HepG2 (cell line): Measurements from ENCODE around the gene KRTAP10-2. TPM values are rescaled to one million over a fixed set of nuclear protein-coding genes. Genes with fewer than 3 reads are reported as not detected.

Source experiments
- HES4 ChIP-seq: sonication (generic); formaldehyde crosslinking; IDR thresholded peaks from 2 replicates; pipeline ENCODE4 v1.9.0; 2021; ENCODE audit warnings: mild to moderate bottlenecking, missing genetic modification reagents, borderline replicate concordance
- MED1 ChIP-seq: sonication (generic); formaldehyde crosslinking; IDR thresholded peaks from 2 replicates; pipeline ENCODE4 v1.4.0; 2020; ENCODE audit warnings: missing genetic modification reagents
- NKX3-1 ChIP-seq: sonication (generic); formaldehyde crosslinking; IDR thresholded peaks from 2 replicates; pipeline ENCODE4 v1.5.0; 2020; ENCODE audit warnings: missing genetic modification reagents
- REPIN1 ChIP-seq: sonication (generic); formaldehyde crosslinking; IDR thresholded peaks from 2 replicates; pipeline ENCODE4 v1.8.0; 2022; ENCODE audit warnings: missing genetic modification reagents, low read depth, mild to moderate bottlenecking, borderline replicate concordance
- SP1 ChIP-seq, 2 experiments: fragments of 450-650 bp in 1 of 2; sonication (generic) in 1 of 2; formaldehyde crosslinking in 1 of 2; IDR thresholded peaks; 2 replicates each; pipeline versions ENCODE4 v1.4.0 to v1.6.1; 2016 to 2020; ENCODE audit warnings: missing genetic modification reagents in 1 of 2
- STAT5B ChIP-seq: sonication (generic); formaldehyde crosslinking; IDR thresholded peaks from 2 replicates; pipeline ENCODE4 v1.4.0; 2020; ENCODE audit warnings: missing genetic modification reagents
- ZKSCAN5 ChIP-seq: sonication (generic); formaldehyde crosslinking; IDR thresholded peaks from 2 replicates; pipeline ENCODE4 v1.5.1; 2020; ENCODE audit warnings: mild to moderate bottlenecking, missing genetic modification reagents
- ZMYM2 ChIP-seq: sonication (generic); formaldehyde crosslinking; IDR thresholded peaks from 2 replicates; pipeline ENCODE4 v1.8.0; 2022; ENCODE audit warnings: mild to moderate bottlenecking, missing genetic modification reagents
- ZNF317 ChIP-seq: sonication (generic); formaldehyde crosslinking; IDR thresholded peaks from 2 replicates; pipeline ENCODE4 v1.5.0; 2020; ENCODE audit warnings: mild to moderate bottlenecking, missing genetic modification reagents
- ZNF343 ChIP-seq: sonication (generic); formaldehyde crosslinking; IDR thresholded peaks from 2 replicates; pipeline ENCODE4 v1.4.0; 2020; ENCODE audit warnings: mild to moderate bottlenecking, missing genetic modification reagents
- ZNF350 ChIP-seq: sonication (generic); formaldehyde crosslinking; IDR thresholded peaks from 2 replicates; pipeline ENCODE4 v1.4.0; 2020; ENCODE audit warnings: mild to moderate bottlenecking, low read depth, missing genetic modification reagents, borderline replicate concordance
- ZNF407 ChIP-seq: sonication (generic); formaldehyde crosslinking; IDR thresholded peaks from one replicate; pipeline ENCODE4 v1.5.1; 2020; ENCODE audit warnings: mild to moderate bottlenecking, missing genetic modification reagents; ENCODE audit errors: not compliant biosample characterization
- polyA plus RNA-seq, 8 experiments: library from polyadenylated mRNA; depleted of rRNA in 3 of 8; stranded (reverse) in 7 of 8; unstranded in 1 of 8; fragments of >200 nt; fragmentation: Illumina TruSeq in 4 of 8; extraction: Trizol in 4 of 8; gene quantifications; 2 replicates each; pipeline versions ENCODE4 v1.2.1 to v1.2.3, GENCODE V29; 2011 to 2016; ENCODE audit warnings: low read depth in 4 of 8, missing spikeins in 1 of 8, mixed read lengths in 1 of 8; ENCODE audit not compliant: insufficient read depth in 1 of 8
- total RNA-seq, 5 experiments: library from RNA; depleted of rRNA; stranded (reverse); fragments of >200 nt; fragmentation: Illumina TruSeq; extraction: Trizol; gene quantifications; 2 replicates each; pipeline ENCODE4 v1.2.3, GENCODE V29; 2016; ENCODE audit warnings: low read depth in 1 of 5
- TF ChIP-seq, protein P1 (sequence below): sonication (generic); formaldehyde crosslinking; IDR thresholded peaks from 2 replicates; pipeline ENCODE4 v1.5.0; 2020; ENCODE audit warnings: missing genetic modification reagents
- TF ChIP-seq, protein P2 (sequence below): sonication (generic); formaldehyde crosslinking; IDR thresholded peaks from 2 replicates; pipeline ENCODE4 v1.4.0; 2020; ENCODE audit warnings: missing genetic modification reagents
- TF ChIP-seq, protein P3 (sequence below): sonication (generic); formaldehyde crosslinking; IDR thresholded peaks from 2 replicates; pipeline ENCODE4 v1.4.0; 2020; ENCODE audit warnings: missing genetic modification reagents, borderline replicate concordance

KRTAP10-2 gene
- total and polyA plus RNA-seq, 2 of the 13 experiments (the other 11 are each of a cell fraction or from before 2014, with no cell fraction given): not detected

DNA sequence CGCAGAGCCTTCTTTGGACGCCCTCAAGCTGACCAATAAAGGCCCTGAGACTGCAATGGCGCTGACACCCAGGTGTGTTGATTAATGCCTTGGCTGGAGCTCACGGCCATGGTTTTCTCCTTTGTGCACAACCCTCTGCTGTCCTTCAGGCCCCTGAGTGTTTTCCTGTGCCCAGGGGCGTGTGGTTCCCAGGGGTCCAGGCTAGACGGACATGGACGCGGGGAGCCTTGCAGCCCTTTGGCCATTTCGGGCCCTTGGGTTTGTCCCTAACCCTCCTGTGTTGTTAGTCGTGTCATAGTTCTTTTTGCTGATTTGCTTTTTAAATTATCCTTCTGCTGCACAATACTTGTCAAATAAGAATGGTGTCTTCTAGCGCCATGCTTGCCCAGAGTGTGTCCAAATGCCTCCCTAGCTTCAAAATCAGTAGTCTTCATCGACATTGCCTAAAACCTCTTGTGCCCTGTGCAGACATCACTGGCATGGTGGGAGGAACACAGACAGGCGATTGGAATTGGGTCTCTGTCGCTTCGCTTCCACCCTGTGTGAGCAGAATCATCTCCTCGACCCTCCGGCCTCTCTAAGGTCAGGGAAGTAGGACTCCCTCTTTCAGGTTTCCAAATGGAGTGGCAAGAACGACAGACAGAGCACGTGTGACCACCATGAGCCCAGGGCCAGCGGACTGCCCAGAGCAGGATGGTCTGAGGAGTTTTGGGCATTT, 24.2 kb upstream of the KRTAP10-2 start (continued):
- TF ChIP-seq ZNF407 (no peak), HES4 (CRISPR knock-in tag) (no peak), ZNF350 (no peak), ZMYM2 (CRISPR knock-in tag) (0 out of 2 replicates have a peak, but pooled peaks have one; percentile 7), NKX3-1 (CRISPR knock-in tag) (no peak), ZNF343 (CRISPR knock-in tag) (no peak), STAT5B (CRISPR knock-in tag) (no peak), REPIN1 (CRISPR knock-in tag) (no peak), SP1 (IDR thresholded peaks at IDR 0.05) (no peak), SP1 (CRISPR knock-in tag; IDR thresholded peaks at IDR 0.05) (no peak), ZKSCAN5 (CRISPR knock-in tag) (no peak), ZNF317 (0 out of 2 replicates have a peak, but pooled peaks have one; percentile 94), MED1 (CRISPR knock-in tag) (no peak)
- TF ChIP-seq, protein P1, sequence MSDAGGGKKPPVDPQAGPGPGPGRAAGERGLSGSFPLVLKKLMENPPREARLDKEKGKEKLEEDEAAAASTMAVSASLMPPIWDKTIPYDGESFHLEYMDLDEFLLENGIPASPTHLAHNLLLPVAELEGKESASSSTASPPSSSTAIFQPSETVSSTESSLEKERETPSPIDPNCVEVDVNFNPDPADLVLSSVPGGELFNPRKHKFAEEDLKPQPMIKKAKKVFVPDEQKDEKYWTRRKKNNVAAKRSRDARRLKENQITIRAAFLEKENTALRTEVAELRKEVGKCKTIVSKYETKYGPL (CRISPR knock-in tag): no peak
- TF ChIP-seq, protein P2, sequence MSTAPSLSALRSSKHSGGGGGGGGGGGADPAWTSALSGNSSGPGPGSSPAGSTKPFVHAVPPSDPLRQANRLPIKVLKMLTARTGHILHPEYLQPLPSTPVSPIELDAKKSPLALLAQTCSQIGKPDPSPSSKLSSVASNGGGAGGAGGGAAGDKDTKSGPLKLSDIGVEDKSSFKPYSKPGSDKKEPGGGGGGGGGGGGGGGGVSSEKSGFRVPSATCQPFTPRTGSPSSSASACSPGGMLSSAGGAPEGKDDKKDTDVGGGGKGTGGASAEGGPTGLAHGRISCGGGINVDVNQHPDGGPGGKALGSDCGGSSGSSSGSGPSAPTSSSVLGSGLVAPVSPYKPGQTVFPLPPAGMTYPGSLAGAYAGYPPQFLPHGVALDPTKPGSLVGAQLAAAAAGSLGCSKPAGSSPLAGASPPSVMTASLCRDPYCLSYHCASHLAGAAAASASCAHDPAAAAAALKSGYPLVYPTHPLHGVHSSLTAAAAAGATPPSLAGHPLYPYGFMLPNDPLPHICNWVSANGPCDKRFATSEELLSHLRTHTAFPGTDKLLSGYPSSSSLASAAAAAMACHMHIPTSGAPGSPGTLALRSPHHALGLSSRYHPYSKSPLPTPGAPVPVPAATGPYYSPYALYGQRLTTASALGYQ (CRISPR knock-in tag): no peak
- TF ChIP-seq, protein P3, sequence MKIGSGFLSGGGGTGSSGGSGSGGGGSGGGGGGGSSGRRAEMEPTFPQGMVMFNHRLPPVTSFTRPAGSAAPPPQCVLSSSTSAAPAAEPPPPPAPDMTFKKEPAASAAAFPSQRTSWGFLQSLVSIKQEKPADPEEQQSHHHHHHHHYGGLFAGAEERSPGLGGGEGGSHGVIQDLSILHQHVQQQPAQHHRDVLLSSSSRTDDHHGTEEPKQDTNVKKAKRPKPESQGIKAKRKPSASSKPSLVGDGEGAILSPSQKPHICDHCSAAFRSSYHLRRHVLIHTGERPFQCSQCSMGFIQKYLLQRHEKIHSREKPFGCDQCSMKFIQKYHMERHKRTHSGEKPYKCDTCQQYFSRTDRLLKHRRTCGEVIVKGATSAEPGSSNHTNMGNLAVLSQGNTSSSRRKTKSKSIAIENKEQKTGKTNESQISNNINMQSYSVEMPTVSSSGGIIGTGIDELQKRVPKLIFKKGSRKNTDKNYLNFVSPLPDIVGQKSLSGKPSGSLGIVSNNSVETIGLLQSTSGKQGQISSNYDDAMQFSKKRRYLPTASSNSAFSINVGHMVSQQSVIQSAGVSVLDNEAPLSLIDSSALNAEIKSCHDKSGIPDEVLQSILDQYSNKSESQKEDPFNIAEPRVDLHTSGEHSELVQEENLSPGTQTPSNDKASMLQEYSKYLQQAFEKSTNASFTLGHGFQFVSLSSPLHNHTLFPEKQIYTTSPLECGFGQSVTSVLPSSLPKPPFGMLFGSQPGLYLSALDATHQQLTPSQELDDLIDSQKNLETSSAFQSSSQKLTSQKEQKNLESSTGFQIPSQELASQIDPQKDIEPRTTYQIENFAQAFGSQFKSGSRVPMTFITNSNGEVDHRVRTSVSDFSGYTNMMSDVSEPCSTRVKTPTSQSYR (CRISPR knock-in tag): no peak
